ENCODE results near the gene SLC31A1. TPM values are rescaled to one million over a fixed set of nuclear protein-coding genes. Genes with fewer than 3 reads are reported as not detected.
"Not testable (repeated sequence)": the region's sequence is repeated elsewhere in the genome, so short reads cannot be mapped to it uniquely, and the experiment has no call there.

Gene SLC31A1
- total RNA-seq, 2 donors from 2014 or later = 7.9 to 8.8 TPM

- ATAC-seq (replicated peaks in 1 of 2) (no peak), DNase-seq (no peak)
- peak overlapping the region; percentile 78 for H3K27ac Mint-ChIP-seq
- H3K27me3 Mint-ChIP-seq (ENCODE audit: low read depth) = no peaks in the 10 kb centered on the region
- no peaks in the 10 kb centered on the region for H3K9me3 Mint-ChIP-seq
- H3K4me1 Mint-ChIP-seq (ENCODE audit: low read depth) = peaks cover 26% of the 10 kb centered on the region
- no peak overlapping the region for H3K4me3 Mint-ChIP-seq
- H3K36me3 Mint-ChIP-seq (ENCODE audit: insufficient read depth in 2 of 2) = peaks cover 15 to 59% of the 10 kb centered on the region in 2 donors
Observed at GRCh38 chr9:113281356-113281755, 60.0 kb downstream of the SLC31A1 start.

DNA sequence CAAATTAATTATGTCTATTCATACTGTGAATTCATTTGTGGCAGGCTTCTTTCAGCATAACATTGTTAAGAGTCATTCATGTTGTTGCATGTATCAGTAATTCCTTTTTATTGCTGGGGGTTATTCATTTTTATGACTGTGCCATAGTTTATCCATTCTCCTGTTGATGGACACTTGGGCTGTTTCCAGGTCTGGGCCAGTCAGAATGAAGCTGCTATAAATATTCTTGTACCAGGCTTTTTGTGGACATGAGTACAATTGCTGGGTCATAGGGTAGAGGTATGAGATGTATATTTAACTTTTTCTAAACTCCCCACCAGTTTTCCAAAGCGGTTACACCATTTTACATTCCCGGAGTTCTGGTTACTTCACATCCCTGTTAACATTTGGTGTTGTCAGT, 67.7 kb downstream of the SLC31A1 start:
- Mint-ChIP-seq H3K27me3 (ENCODE audit: low read depth) (no peaks in the 10 kb centered on the region), H3K36me3 (ENCODE audit: insufficient read depth in 2 of 2) (peaks cover 13 to 39% of the 10 kb centered on the region in 2 donors), H3K4me3 (no peak overlapping the region), H3K4me1 (ENCODE audit: low read depth) (peaks cover 5% of the 10 kb centered on the region), H3K27ac (peak overlapping the region; percentile 48), H3K9me3 (no peaks in the 10 kb centered on the region)
- DNase-seq = no peak
- ATAC-seq (replicated peaks in 1 of 2) = no peak

DNA sequence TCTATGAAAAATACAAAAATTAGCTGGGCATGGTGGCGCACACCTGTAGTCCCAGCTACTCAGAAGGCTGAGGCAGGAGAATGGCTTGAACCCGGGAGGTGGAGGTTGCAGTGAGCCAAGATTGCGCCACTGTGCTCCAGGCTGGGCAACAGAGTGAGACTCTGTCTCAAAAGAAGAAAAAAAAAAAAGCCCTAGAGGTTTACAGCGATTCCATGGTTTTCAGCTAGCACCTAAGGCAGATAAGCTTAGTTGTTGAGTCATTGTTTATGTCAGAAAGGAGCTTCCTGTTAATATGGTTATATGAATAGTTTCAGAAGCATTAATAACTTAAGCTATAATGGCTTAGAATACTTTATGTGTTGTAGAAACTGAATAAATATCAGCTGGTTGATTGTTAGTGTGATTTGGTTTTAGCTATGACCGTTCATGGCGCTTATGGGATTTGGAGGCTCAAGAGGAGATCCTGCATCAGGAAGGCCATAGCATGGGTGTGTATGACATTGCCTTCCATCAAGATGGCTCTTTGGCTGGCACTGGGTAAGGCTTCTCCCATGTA, 68.8 kb downstream of the SLC31A1 start:
- Mint-ChIP-seq H3K36me3 (ENCODE audit: insufficient read depth in 2 of 2) (peaks cover 13 to 29% of the 10 kb centered on the region in 2 donors), H3K4me3 (no peak overlapping the region), H3K27me3 (ENCODE audit: low read depth) (no peaks in the 10 kb centered on the region), H3K9me3 (no peaks in the 10 kb centered on the region), H3K27ac (peak overlapping the region; percentile 70), H3K4me1 (ENCODE audit: low read depth) (peaks cover 5% of the 10 kb centered on the region)
- DNase-seq = no peak
- no peak for ATAC-seq (replicated peaks in 1 of 2)

DNA sequence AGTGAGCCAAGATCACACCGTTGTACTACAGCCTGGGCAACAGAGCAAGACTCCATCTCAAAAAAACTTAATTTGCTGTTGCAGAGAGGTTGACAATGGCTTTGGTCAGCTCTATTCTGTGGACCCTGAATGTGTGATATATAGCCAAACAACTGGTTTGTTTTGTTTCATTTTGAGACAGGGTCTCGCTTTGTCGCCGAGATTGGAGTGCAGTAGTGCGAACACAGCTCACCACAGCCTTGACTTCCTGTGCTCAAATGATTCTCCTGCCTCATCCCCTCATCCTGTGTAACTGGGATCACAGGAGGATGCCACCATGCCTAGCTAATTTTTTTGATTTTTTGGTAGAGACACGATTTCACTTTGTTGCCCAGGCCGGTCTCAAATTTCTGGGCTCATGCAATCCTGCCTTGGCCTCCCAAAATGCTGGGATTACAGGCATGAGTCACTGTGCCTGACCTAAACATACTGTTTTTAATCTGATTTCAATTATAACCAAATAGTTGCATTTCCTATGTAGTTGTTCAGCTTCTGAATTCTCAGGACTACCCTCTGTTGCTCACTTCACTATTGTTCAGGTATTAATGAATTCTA, 72.0 kb downstream of the SLC31A1 start:
- DNase-seq = no peak
- H3K4me3 Mint-ChIP-seq = no peak overlapping the region

GRCh38 chr9:113296247-113296646, 74.9 kb downstream of the SLC31A1 start:
- ATAC-seq (replicated peaks in 1 of 2) = not testable (repeated sequence)

More for the DNA sequence above, 72.0 kb downstream of the SLC31A1 start:
- peak in 1 of 2 donors; percentile 7 for ATAC-seq (replicated peaks in 1 of 2)
- Mint-ChIP-seq H3K27ac (no peak overlapping the region), H3K27me3 (ENCODE audit: low read depth) (no peaks in the 10 kb centered on the region), H3K4me1 (ENCODE audit: low read depth) (peaks cover 5% of the 10 kb centered on the region), H3K9me3 (no peaks in the 10 kb centered on the region), H3K36me3 (ENCODE audit: insufficient read depth in 2 of 2) (peaks cover 13 to 16% of the 10 kb centered on the region in 2 donors)

GRCh38 chr9:113296796-113297558, 75.6 kb downstream of the SLC31A1 start:
- ATAC-seq (replicated peaks in 1 of 2) (no peak), DNase-seq (no peak)
- Mint-ChIP-seq H3K27me3 (ENCODE audit: low read depth) (no peaks in the 10 kb centered on the region), H3K4me1 (ENCODE audit: low read depth) (no peaks in the 10 kb centered on the region), H3K36me3 (ENCODE audit: insufficient read depth in 2 of 2) (peaks cover 0 to 8% of the 10 kb centered on the region in 2 donors), H3K9me3 (no peaks in the 10 kb centered on the region), H3K4me3 (no peak overlapping the region), H3K27ac (peak overlapping the region; percentile 31)

More at GRCh38 chr9:113296247-113296646, 74.9 kb downstream of the SLC31A1 start:
- not testable (repeated sequence) for H3K27me3 Mint-ChIP-seq (ENCODE audit: low read depth); H3K9me3 Mint-ChIP-seq; H3K4me1 Mint-ChIP-seq (ENCODE audit: low read depth); DNase-seq; H3K4me3 Mint-ChIP-seq
- Mint-ChIP-seq H3K36me3 (ENCODE audit: insufficient read depth in 2 of 2) (peaks cover 3 to 12% of the 10 kb centered on the region in 2 donors), H3K27ac (peak overlapping the region; percentile 7)

DNA sequence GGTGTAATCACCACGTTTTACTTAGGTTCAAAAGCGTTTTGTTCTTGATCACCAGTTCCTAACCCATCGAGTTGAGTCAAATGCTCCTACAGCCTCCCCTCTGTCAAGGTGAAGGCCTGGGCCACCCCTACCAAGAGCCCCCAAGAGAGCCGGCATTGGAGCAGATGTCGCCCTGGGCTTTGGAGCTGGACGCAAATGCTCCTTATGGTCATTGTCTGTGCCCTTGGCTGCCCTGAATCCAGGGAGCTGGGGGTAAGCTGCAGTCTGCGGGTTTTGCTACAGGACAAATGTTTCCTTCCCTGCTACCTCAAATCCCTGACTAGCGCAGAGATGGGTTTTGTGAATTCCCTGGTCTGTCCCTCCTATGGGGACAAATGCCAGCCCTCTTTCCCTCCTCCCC, 77.0 kb downstream of the SLC31A1 start:
- no peaks in the 10 kb centered on the region for H3K9me3 Mint-ChIP-seq
- no peak for DNase-seq
- ATAC-seq (replicated peaks in 1 of 2) = no peak
- H3K4me3 Mint-ChIP-seq = no peak overlapping the region
- H3K27ac Mint-ChIP-seq = no peak overlapping the region
- H3K4me1 Mint-ChIP-seq (ENCODE audit: low read depth) = no peaks in the 10 kb centered on the region
- H3K36me3 Mint-ChIP-seq (ENCODE audit: insufficient read depth in 2 of 2) = no peaks in the 10 kb centered on the region
- no peaks in the 10 kb centered on the region for H3K27me3 Mint-ChIP-seq (ENCODE audit: low read depth)

GRCh38 chr9:113298924-113299770, 77.8 kb downstream of the SLC31A1 start:
- H3K27ac Mint-ChIP-seq = no peak overlapping the region

DNA sequence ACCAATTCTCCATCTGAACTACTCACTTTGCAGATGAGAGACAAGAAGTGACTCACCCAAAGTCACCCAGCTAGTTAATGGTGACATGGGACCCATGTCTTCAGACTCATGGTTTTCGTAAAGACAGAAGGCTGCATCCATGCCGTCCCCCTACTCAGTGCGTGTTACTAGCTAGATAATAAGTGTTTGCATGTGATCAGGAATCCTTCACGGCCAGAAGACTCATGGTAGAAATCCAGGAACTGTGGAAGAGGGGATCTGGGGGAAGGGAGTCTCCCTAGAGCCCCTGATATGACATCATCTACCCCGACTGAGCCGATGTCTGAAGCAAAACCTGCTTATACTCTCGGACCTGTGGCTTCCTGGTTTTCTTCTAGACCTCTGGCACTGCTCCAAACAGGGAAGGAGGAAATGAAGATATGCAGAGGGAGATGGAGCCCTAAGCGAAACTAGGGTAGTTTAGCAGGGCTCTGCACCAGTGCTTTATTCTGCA, 78.5 kb downstream of the SLC31A1 start:
- DNase-seq = no peak
- Mint-ChIP-seq H3K4me1 (ENCODE audit: low read depth) (no peaks in the 10 kb centered on the region), H3K36me3 (ENCODE audit: insufficient read depth in 2 of 2) (no peaks in the 10 kb centered on the region), H3K9me3 (no peaks in the 10 kb centered on the region), H3K27ac (no peak overlapping the region), H3K4me3 (no peak overlapping the region), H3K27me3 (ENCODE audit: low read depth) (no peaks in the 10 kb centered on the region)
- ATAC-seq (replicated peaks in 1 of 2) = no peak

More at GRCh38 chr9:113298924-113299770, 77.8 kb downstream of the SLC31A1 start:
- no peaks in the 10 kb centered on the region for H3K4me1 Mint-ChIP-seq (ENCODE audit: low read depth)
- ATAC-seq (replicated peaks in 1 of 2) = no peak
- no peaks in the 10 kb centered on the region for H3K36me3 Mint-ChIP-seq (ENCODE audit: insufficient read depth in 2 of 2)
- no peak overlapping the region for H3K4me3 Mint-ChIP-seq
- DNase-seq = no peak
- H3K9me3 Mint-ChIP-seq = no peaks in the 10 kb centered on the region
- no peaks in the 10 kb centered on the region for H3K27me3 Mint-ChIP-seq (ENCODE audit: low read depth)

GRCh38 chr9:113301548-113301947, 80.2 kb downstream of the SLC31A1 start:
- no peaks in the 10 kb centered on the region for H3K4me1 Mint-ChIP-seq (ENCODE audit: low read depth)
- no peak overlapping the region for H3K4me3 Mint-ChIP-seq
- no peaks in the 10 kb centered on the region for H3K27me3 Mint-ChIP-seq (ENCODE audit: low read depth)
- H3K36me3 Mint-ChIP-seq (ENCODE audit: insufficient read depth in 2 of 2) = no peaks in the 10 kb centered on the region
- H3K9me3 Mint-ChIP-seq = no peaks in the 10 kb centered on the region
- ATAC-seq (replicated peaks in 1 of 2) (no peak), DNase-seq (no peak)
- no peak overlapping the region for H3K27ac Mint-ChIP-seq

GRCh38 chr9:113302792-113303418, 81.6 kb downstream of the SLC31A1 start, which contains the start of gene RNF183:
Gene RNF183, minus strand, starts transcription at chr9:113303376. Its CDS starts 5,192 bp downstream, at chr9:113298184.
- ATAC-seq (replicated peaks in 1 of 2) (no peak), DNase-seq (no peak)
- Mint-ChIP-seq H3K27ac (no peak within 1 kb of the TSS), H3K4me3 (no peak within 1 kb of the TSS), H3K4me1 (ENCODE audit: low read depth) (no peaks in the 10 kb centered on the region), H3K9me3 (no peaks in the 10 kb centered on the region), H3K27me3 (ENCODE audit: low read depth) (no peaks in the 10 kb centered on the region), H3K36me3 (ENCODE audit: insufficient read depth in 2 of 2) (no peaks in the 10 kb centered on the region)

DNA sequence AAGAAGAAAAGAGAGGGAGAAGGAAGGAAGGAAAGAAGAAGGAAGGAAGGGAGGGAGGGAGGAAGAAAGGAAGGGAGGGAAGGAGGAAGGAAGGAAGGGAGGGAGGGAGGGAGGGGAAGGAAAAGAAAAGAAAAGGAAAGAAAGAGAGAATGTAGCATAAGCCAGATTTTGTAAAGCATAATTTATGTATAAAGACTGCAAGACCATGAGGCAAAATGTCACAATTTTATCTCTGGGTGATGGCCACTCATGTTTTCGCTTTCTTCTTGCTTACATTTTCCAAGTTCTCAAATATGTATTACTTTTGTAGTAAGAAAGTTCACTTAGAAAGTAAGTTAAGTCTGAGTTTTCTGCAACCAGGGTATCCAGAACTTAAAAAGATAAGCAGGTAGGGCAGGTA, 85.2 kb downstream of the SLC31A1 start:
- H3K27me3 Mint-ChIP-seq (ENCODE audit: low read depth) = no peaks in the 10 kb centered on the region
- DNase-seq (no peak), ATAC-seq (replicated peaks in 1 of 2) (no peak)
- no peak overlapping the region for H3K27ac Mint-ChIP-seq
- peaks cover 5% of the 10 kb centered on the region for H3K4me1 Mint-ChIP-seq (ENCODE audit: low read depth)
- no peaks in the 10 kb centered on the region for H3K36me3 Mint-ChIP-seq (ENCODE audit: insufficient read depth in 2 of 2)
- H3K4me3 Mint-ChIP-seq = no peak overlapping the region
- no peaks in the 10 kb centered on the region for H3K9me3 Mint-ChIP-seq
